ENCODE results near the gene LRP5. TPM values are rescaled to one million over a fixed set of nuclear protein-coding genes. Genes with fewer than 3 reads are reported as not detected.

LRP5 gene
- total RNA-seq, 1 experiment from 2014 or later: 129 TPM

- Histone ChIP-seq H4K20me1 (ENCODE audit: insufficient read depth) (peaks cover 23% of the 10 kb centered on the region), H3K36me3 (ENCODE audit: low read depth) (no peaks in the 10 kb centered on the region), H3K27ac (no peak overlapping the region), H3K4me2 (no peak overlapping the region), H3K27me3 (ENCODE audit: insufficient read depth, low read depth) (no peaks in the 10 kb centered on the region), H3K9me3 (ENCODE audit: insufficient read depth, low read depth) (no peaks in the 10 kb centered on the region), H3K4me1 (replicated peaks; ENCODE audit: insufficient read depth) (peaks cover 67% of the 10 kb centered on the region), H3K9me2 (ENCODE audit: insufficient read depth) (no peaks in the 10 kb centered on the region), H2AFZ (no peak overlapping the region), H3K4me3 (no peak overlapping the region), H3F3A (ENCODE audit: insufficient read depth, low read depth) (peaks cover 65% of the 10 kb centered on the region), H3K79me2 (ENCODE audit: low read depth) (peaks cover 88% of the 10 kb centered on the region)
- ChIA-PET CTCF (interaction anchor here (0.6 kb wide), 1 partner anchor 716 kb away, joined by 3 read pairs; no protein-coding TSS in a partner anchor), POLR2A (ENCODE audit: unreplicated experiment) (no interaction called here)
- intact Hi-C loops (cut with micrococcal nuclease; ENCODE audit: unreplicated experiment): no loop called here
- TF ChIP-seq CTCF (conservative IDR thresholded peaks at IDR 0.05): no peak
- no peak for TF ChIP-seq EZH2 (IDR thresholded peaks at IDR 0.05; ENCODE audit: low read depth)
- no TSS peak for BruUV-seq (replicated peaks)
- DNase-seq: peak in 1 of 2 experiments; percentile 34
Observed at GRCh38 chr11:68338051-68338780, 25.8 kb downstream of the LRP5 start.

- H3K27ac ChIP-seq: peak overlapping the region; percentile 89
- peaks cover 76% of the 10 kb centered on the region for H3F3A ChIP-seq (ENCODE audit: insufficient read depth, low read depth)
- no peaks in the 10 kb centered on the region for H3K9me3 ChIP-seq (ENCODE audit: insufficient read depth, low read depth)
- H2AFZ ChIP-seq: no peak overlapping the region
- no peaks in the 10 kb centered on the region for H3K36me3 ChIP-seq (ENCODE audit: low read depth)
- DNase-seq: no peak
- no peaks in the 10 kb centered on the region for H3K9me2 ChIP-seq (ENCODE audit: insufficient read depth)
- H3K4me1 ChIP-seq (replicated peaks; ENCODE audit: insufficient read depth): peaks cover 74% of the 10 kb centered on the region
- H3K79me2 ChIP-seq (ENCODE audit: low read depth): peaks cover 92% of the 10 kb centered on the region
- TF ChIP-seq CTCF (conservative IDR thresholded peaks at IDR 0.05) (no peak), EZH2 (IDR thresholded peaks at IDR 0.05; ENCODE audit: low read depth) (no peak)
- ChIA-PET CTCF (no interaction called here), POLR2A (ENCODE audit: unreplicated experiment) (interaction anchor here (0.5 to 0.7 kb wide), 2 partner anchors 83 to 837 kb away, joined by 4 to 5 read pairs; no protein-coding TSS in a partner anchor)
- H3K4me2 ChIP-seq: peak overlapping the region; percentile 87
- intact Hi-C loops (cut with micrococcal nuclease; ENCODE audit: unreplicated experiment): loop anchor here (5.0 kb wide), 2 partner anchors 38 to 68 kb away; partner anchors contain the start of gene C11orf24
- H3K27me3 ChIP-seq (ENCODE audit: insufficient read depth, low read depth): no peaks in the 10 kb centered on the region
- H4K20me1 ChIP-seq (ENCODE audit: insufficient read depth): peaks cover 27% of the 10 kb centered on the region
- no TSS peak for BruUV-seq (replicated peaks)
- H3K4me3 ChIP-seq: no peak overlapping the region; the same call in 1 of the 2 replicates
Observed at GRCh38 chr11:68340003-68340767, 27.8 kb downstream of the LRP5 start.

- Histone ChIP-seq H3K27ac (peak overlapping the region; percentile 89), H3F3A (ENCODE audit: insufficient read depth, low read depth) (peaks cover 76% of the 10 kb centered on the region), H4K20me1 (ENCODE audit: insufficient read depth) (peaks cover 28% of the 10 kb centered on the region), H3K4me2 (peak overlapping the region; percentile 87), H3K27me3 (ENCODE audit: insufficient read depth, low read depth) (no peaks in the 10 kb centered on the region), H3K79me2 (ENCODE audit: low read depth) (peaks cover 92% of the 10 kb centered on the region), H3K4me3 (no peak overlapping the region; the same call in 1 of the 2 replicates), H2AFZ (no peak overlapping the region), H3K9me2 (ENCODE audit: insufficient read depth) (no peaks in the 10 kb centered on the region), H3K4me1 (replicated peaks; ENCODE audit: insufficient read depth) (peaks cover 74% of the 10 kb centered on the region), H3K36me3 (ENCODE audit: low read depth) (peaks cover 3% of the 10 kb centered on the region; the same call in 1 of the 2 replicates), H3K9me3 (ENCODE audit: insufficient read depth, low read depth) (no peaks in the 10 kb centered on the region)
- DNase-seq: peak in 1 of 2 experiments; percentile 78
- TF ChIP-seq EZH2 (IDR thresholded peaks at IDR 0.05; ENCODE audit: low read depth) (no peak), CTCF (conservative IDR thresholded peaks at IDR 0.05) (no peak)
- ChIA-PET POLR2A (ENCODE audit: unreplicated experiment) (interaction anchor here (0.5 kb wide), 1 partner anchor 836 kb away, joined by 5 read pairs; no protein-coding TSS in a partner anchor), CTCF (no interaction called here)
- intact Hi-C loops (cut with micrococcal nuclease; ENCODE audit: unreplicated experiment): loop anchor here (5.0 kb wide), 2 partner anchors 39 to 69 kb away; partner anchors contain the start of gene C11orf24
- BruUV-seq (replicated peaks): no TSS peak
Observed at GRCh38 chr11:68340784-68341556, 28.6 kb downstream of the LRP5 start.
